SK-N-SH (cell line): ENCODE data around the gene USB1. TPM values are rescaled to one million over a fixed set of nuclear protein-coding genes. Genes with fewer than 3 reads are reported as not detected.
A peak's percentile ranks its signal among the peaks of the same experiment; 100 is the strongest.

Experiments used
- CTCF ChIA-PET: fragments of 300-600, 350-600 bp; formaldehyde crosslinking; extraction: SDS; loops from one replicate; lab custom pipeline; 2021; lab: Yijun Ruan, JAX
- POLR2A ChIA-PET: fragments of 350-600 bp; sonication (Branson Sonifier 250); formaldehyde crosslinking; extraction: SDS; loops from one replicate; lab custom pipeline; 2020; ENCODE audit warnings: antibody characterized with exemption, inconsistent platforms; lab: Yijun Ruan, JAX
- DNase-seq: peaks from one replicate; pipeline ENCODE4 v3.0.0; 2012
- H2AFZ ChIP-seq: fragments of 200-600 bp; sonication (generic); 2 replicates; pipeline ENCODE4 v1.8.1; 2016; ENCODE audit warnings: antibody characterized with exemption, mild to moderate bottlenecking, low read depth
- H3F3A ChIP-seq: fragments of 200-600 bp; sonication (generic); replicated peaks from 2 replicates; pipeline ENCODE3; 2016; ENCODE audit warnings: antibody characterized with exemption, mild to moderate bottlenecking; ENCODE audit not compliant: insufficient read depth
- H3K27ac ChIP-seq, 2 experiments: fragments of 200-500 bp in 1 of 2; fragments of 200-600 bp in 1 of 2; sonication (Bioruptor generic) in 1 of 2; sonication (generic), shearing (Covaris generic) in 1 of 2; 2 replicates each; pipeline versions ENCODE4 v1.5.1 to v1.6.1; 2014 to 2016; ENCODE audit warnings: low read depth in 2 of 2, inconsistent platforms in 1 of 2, low read length in 1 of 2, mild to moderate bottlenecking in 1 of 2, mixed read lengths in 1 of 2
- H3K27me3 ChIP-seq: fragments of 200-600 bp; sonication (generic), shearing (Covaris generic); 2 replicates; pipeline ENCODE4 v1.6.1; 2016; ENCODE audit warnings: mixed run types; ENCODE audit not compliant: insufficient read depth
- H3K36me3 ChIP-seq, 2 experiments: fragments of 200-500 bp in 1 of 2; fragments of 200-600 bp in 1 of 2; sonication (Bioruptor generic) in 1 of 2; sonication (generic) in 1 of 2; replicated peaks in 1 of 2; 2 replicates each; pipeline versions ENCODE3 to v1.5.1; 2014 to 2016; ENCODE audit warnings: low read length in 1 of 2, mild to moderate bottlenecking in 1 of 2; ENCODE audit not compliant: insufficient read depth in 2 of 2, control insufficient read depth in 1 of 2
- H3K4me1 ChIP-seq, 2 experiments: fragments of 200-500 bp in 1 of 2; fragments of 200-600 bp in 1 of 2; sonication (Bioruptor generic) in 1 of 2; sonication (generic), shearing (Covaris generic) in 1 of 2; 2 replicates each; pipeline versions ENCODE4 v1.5.1 to v1.6.1; 2014 to 2016; ENCODE audit warnings: low read depth in 1 of 2, low read length in 1 of 2, mixed run types in 1 of 2; ENCODE audit not compliant: insufficient read depth in 2 of 2, control insufficient read depth in 1 of 2
- H3K4me2 ChIP-seq: fragments of 200-600 bp; sonication (generic), shearing (Covaris generic); 2 replicates; pipeline ENCODE4 v1.6.1; 2017; ENCODE audit warnings: mixed run types
- H3K4me3 ChIP-seq, 2 experiments: fragments of 200-500 bp in 1 of 2; fragments of 200-600 bp in 1 of 2; sonication (Bioruptor generic) in 1 of 2; sonication (generic), shearing (Covaris generic) in 1 of 2; 2 replicates each; pipeline versions ENCODE4 v1.5.1 to v1.8.1; 2014 to 2016; ENCODE audit warnings: low read depth in 2 of 2, inconsistent platforms in 1 of 2, low read length in 1 of 2, mild to moderate bottlenecking in 1 of 2, mixed read lengths in 1 of 2, moderate library complexity in 1 of 2
- H3K79me2 ChIP-seq: fragments of 200-600 bp; sonication (generic); 2 replicates; pipeline ENCODE4 v1.8.1; 2017; ENCODE audit warnings: mild to moderate bottlenecking; ENCODE audit not compliant: insufficient read depth
- H3K9ac ChIP-seq: fragments of 200-600 bp; sonication (generic); 2 replicates; pipeline ENCODE4 v1.6.1; 2017; ENCODE audit warnings: mixed run types
- H3K9me2 ChIP-seq: fragments of 200-600 bp; sonication (generic); 2 replicates; pipeline ENCODE4 v1.6.1; 2017; ENCODE audit warnings: mixed run types
- H3K9me3 ChIP-seq: fragments of 200-600 bp; sonication (generic); 2 replicates; pipeline ENCODE4 v1.6.1; 2017; ENCODE audit warnings: mixed run types, mild to moderate bottlenecking, moderate library complexity
- H4K20me1 ChIP-seq: fragments of 200-600 bp; sonication (generic); 2 replicates; pipeline ENCODE4 v1.6.1; 2017; ENCODE audit warnings: mild to moderate bottlenecking, mixed run types; ENCODE audit not compliant: insufficient read depth
- CHD2 ChIP-seq: fragments of 150-350 bp; IDR thresholded peaks from 2 replicates; pipeline ENCODE4 v1.6.1; 2018; ENCODE audit warnings: low read length; ENCODE audit not compliant: partially characterized antibody
- CTCF ChIP-seq: fragments of 200-600 bp; sonication (generic); IDR thresholded peaks from 2 replicates; pipeline ENCODE4 v1.6.1; 2017; ENCODE audit warnings: antibody characterized with exemption, mild to moderate bottlenecking, moderate library complexity
- ELF1 ChIP-seq: IDR thresholded peaks from 2 replicates; pipeline ENCODE4 v1.4.0; 2012
- EZH2phosphoT487 ChIP-seq: fragments of 200-600 bp; sonication (generic); IDR thresholded peaks from 2 replicates; pipeline ENCODE4 v1.6.1; 2017; ENCODE audit warnings: low read depth, mixed run types, mild to moderate bottlenecking, antibody characterized with exemption, moderate library complexity, borderline replicate concordance
- FOSL2 ChIP-seq: IDR thresholded peaks from 2 replicates; pipeline ENCODE4 v1.4.0; 2012; ENCODE audit warnings: low read depth, mild to moderate bottlenecking, moderate library complexity, borderline replicate concordance
- FOXJ3 ChIP-seq: sonication (generic); formaldehyde crosslinking; IDR thresholded peaks from 2 replicates; pipeline ENCODE4 v1.5.1; 2020; ENCODE audit warnings: mild to moderate bottlenecking, missing genetic modification reagents
- GATA2 ChIP-seq: sonication (generic); formaldehyde crosslinking; IDR thresholded peaks from 2 replicates; pipeline ENCODE4 v1.5.0; 2020; ENCODE audit warnings: mild to moderate bottlenecking, missing genetic modification reagents
- IRF3 ChIP-seq: fragments of 150-350 bp; IDR thresholded peaks from 2 replicates; pipeline ENCODE4 v1.6.1; 2016; ENCODE audit warnings: mild to moderate bottlenecking, low read depth, low read length
- MAX ChIP-seq: IDR thresholded peaks from 2 replicates; pipeline ENCODE4 v1.4.0; 2012; ENCODE audit warnings: low read depth
- RAD21 ChIP-seq: IDR thresholded peaks from 2 replicates; pipeline ENCODE4 v1.6.1; 2012; ENCODE audit warnings: mild to moderate bottlenecking, low read length
- RCOR1 ChIP-seq: fragments of 150-350 bp; IDR thresholded peaks from 2 replicates; pipeline ENCODE4 v1.6.1; 2017; ENCODE audit warnings: antibody characterized with exemption, low read length
- SMC3 ChIP-seq: IDR thresholded peaks from 2 replicates; pipeline ENCODE4 v1.6.1; 2012; ENCODE audit warnings: low read depth, low read length, improper control_type of control experiment
- YY1 ChIP-seq: IDR thresholded peaks from 2 replicates; pipeline ENCODE4 v1.4.0; 2012; ENCODE audit warnings: low read depth, mild to moderate bottlenecking
- ZBTB33 ChIP-seq: IDR thresholded peaks from 2 replicates; pipeline ENCODE4 v1.4.0; 2012; ENCODE audit warnings: low read depth, borderline replicate concordance
- WGBS: methylation state at CpG from one replicate; pipeline ENCODE4 v1.1.6; 2017; ENCODE audit warnings: low lambda C conversion rate; 5-methylcytosine and 5-hydroxymethylcytosine counted together
- polyA plus RNA-seq, 3 experiments: library from polyadenylated mRNA; depleted of rRNA; stranded (reverse); fragments of >200 nt; gene quantifications; 2 replicates each; pipeline ENCODE4 v1.2.3, GENCODE V29; 2012

Gene USB1
- polyA plus RNA-seq, 1 of the 3 experiments (the other 2 are of a cell fraction): 94.1 TPM

- H2AFZ ChIP-seq: no peak overlapping the region
- POLR2A ChIA-PET: interaction anchor here (1.0 to 4.3 kb wide), 2 partner anchors 101 to 107 kb away, joined by 4 to 49 read pairs; no protein-coding TSS in a partner anchor
- H3K4me2 ChIP-seq: no peak overlapping the region
- no peak for TF ChIP-seq FOXJ3 (CRISPR knock-in tag)
- peak; percentile 92 for TF ChIP-seq RAD21
- peak; percentile 90 for TF ChIP-seq SMC3
- no peak for TF ChIP-seq EZH2phosphoT487
- peak; percentile 93 for TF ChIP-seq CTCF
- H3K4me3 ChIP-seq: no peak overlapping the region; a peak in 1 of 4 replicates
- no peak overlapping the region for H3K9ac ChIP-seq
- no peaks in the 10 kb centered on the region for H3K27me3 ChIP-seq
- no peaks in the 10 kb centered on the region for H3K79me2 ChIP-seq
- no peaks in the 10 kb centered on the region for H4K20me1 ChIP-seq
- H3F3A ChIP-seq: peaks cover 5% of the 10 kb centered on the region
- 66% methylated on average over 8 of the region's 8 CpGs for WGBS
- H3K36me3 ChIP-seq: peaks cover 0 to 8% of the 10 kb centered on the region in 2 experiments
- peak; percentile 70 for DNase-seq
- CTCF ChIA-PET: interaction anchor here (0.6 to 7.4 kb wide), 17 partner anchors 10 to 374 kb away, joined by 3 to 123 read pairs (median 4); partner anchors contain the start of genes CFAP20 and USB1
- H3K9me2 ChIP-seq: no peaks in the 10 kb centered on the region
- H3K9me3 ChIP-seq: no peaks in the 10 kb centered on the region
- H3K4me1 ChIP-seq: peaks cover 13 to 43% of the 10 kb centered on the region in 2 experiments
- peak overlapping the region in 1 of 2 experiments; percentile 29; a peak in 1 of 4 replicates for H3K27ac ChIP-seq
These were observed 19.7 kb downstream of the USB1 start for GRCh38 chr16:58020628-58021521.

- H3K27ac ChIP-seq: peak overlapping the region; percentile 51 to 88; a peak in 3 of 4 replicates
- no peaks in the 10 kb centered on the region for H3K9me2 ChIP-seq
- H3K36me3 ChIP-seq: peaks cover 0 to 8% of the 10 kb centered on the region in 2 experiments
- no peak overlapping the region for H2AFZ ChIP-seq
- WGBS: 66% methylated on average over 7 of the region's 8 CpGs
- H3K27me3 ChIP-seq: peaks cover 5% of the 10 kb centered on the region; the same call in 1 of the 2 replicates
- H3K9me3 ChIP-seq: no peaks in the 10 kb centered on the region
- H3K79me2 ChIP-seq: no peaks in the 10 kb centered on the region
- no peaks in the 10 kb centered on the region for H4K20me1 ChIP-seq
- ChIA-PET CTCF (interaction anchor here (0.6 to 7.4 kb wide), 20 partner anchors 11 to 375 kb away, joined by 3 to 123 read pairs (median 4); partner anchors contain the start of genes CFAP20, USB1 and ZNF319), POLR2A (interaction anchor here (1.0 to 4.3 kb wide), 4 partner anchors 100 to 107 kb away, joined by 3 to 49 read pairs (median 11); partner anchors contain the start of gene CFAP20)
- H3K4me2 ChIP-seq: peak overlapping the region; percentile 61
- H3K4me1 ChIP-seq: peaks cover 13 to 43% of the 10 kb centered on the region in 2 experiments
- no peak overlapping the region for H3K9ac ChIP-seq
- peak; percentile 11 for DNase-seq
- peaks cover 5% of the 10 kb centered on the region for H3F3A ChIP-seq
- no peak overlapping the region for H3K4me3 ChIP-seq
- TF ChIP-seq RCOR1 (no peak), ELF1 (no peak), IRF3 (no peak), MAX (no peak), ZBTB33 (no peak), GATA2 (no peak), CTCF (no peak), YY1 (no peak), RAD21 (no peak), CHD2 (no peak), FOSL2 (no peak; the same call in 1 of the 2 replicates)
These were observed 20.7 kb downstream of the USB1 start for GRCh38 chr16:58021661-58022551.
